ENCODE results near the gene STAT5B. TPM values are rescaled to one million over a fixed set of nuclear protein-coding genes. Genes with fewer than 3 reads are reported as not detected.

The STAT5B gene
- polyA plus RNA-seq, 3 donors = 28.5 to 103 (median 47.9) TPM

GRCh38 chr17:42275527-42276358 is 448 bp downstream of the STAT5B start:
- peak overlapping the region; percentile 97 for H3K9ac ChIP-seq (ENCODE audit: insufficient read depth, low read length, poor library complexity, severe bottlenecking)
- DNase-seq = no peak
- no peaks in the 10 kb centered on the region for H3K36me3 ChIP-seq (replicated peaks in 1 of 2; ENCODE audit: control insufficient read depth in 1 of 2, insufficient read depth in 2 of 2, low read length in 2 of 2)
- H3K4me3 ChIP-seq (replicated peaks in 1 of 3; ENCODE audit: low read depth in 2 of 3, low read length in 3 of 3) = peak overlapping the region; percentile 81 to 94 (median 92)
- H3K9me3 Mint-ChIP-seq = no peaks in the 10 kb centered on the region
- H3K4me1 ChIP-seq (ENCODE audit: control insufficient read depth in 1 of 2, insufficient read depth in 2 of 2, low read length in 2 of 2) = peaks cover 48 to 55% of the 10 kb centered on the region in 2 donors
- peak overlapping the region; percentile 99 to 100 for H3K4me3 Mint-ChIP-seq
- no peak for TF ChIP-seq CTCF (IDR thresholded peaks at IDR 0.05)
- H3K9me3 ChIP-seq (replicated peaks in 1 of 2; ENCODE audit: control insufficient read depth in 1 of 2, insufficient read depth in 1 of 2, low read length in 2 of 2) = no peaks in the 10 kb centered on the region
- H4K20me1 ChIP-seq (ENCODE audit: insufficient read depth, low read length) = peaks cover 11% of the 10 kb centered on the region
- H3K27me3 ChIP-seq (ENCODE audit: control insufficient read depth in 2 of 2, insufficient read depth in 2 of 2, low read length in 2 of 2) = no peaks in the 10 kb centered on the region
- peak overlapping the region; percentile 87 for H3K4me2 ChIP-seq (replicated peaks; ENCODE audit: extremely low read depth, low read length, poor library complexity, severe bottlenecking)
- WGBS (ENCODE audit: insufficient coverage) = under 1% methylated on average over 77 of the region's 82 CpGs
- H3K27ac ChIP-seq (ENCODE audit: low read depth in 1 of 2, low read length in 2 of 2) = peak overlapping the region; percentile 41 to 91
- peaks cover 57% of the 10 kb centered on the region for H3K4me1 Mint-ChIP-seq
- intact Hi-C loops (cut with micrococcal nuclease) = no loop called here
- H3K36me3 Mint-ChIP-seq = peaks cover 0 to 4% of the 10 kb centered on the region in 2 donors
- H3K27me3 Mint-ChIP-seq (ENCODE audit: low read depth in 3 of 3) = peaks cover 0 to 3% (median 1%) of the 10 kb centered on the region in 3 donors
- peak overlapping the region; percentile 85 to 99 (median 94) for H3K27ac Mint-ChIP-seq
- peak overlapping the region; percentile 81 for H2AFZ ChIP-seq (ENCODE audit: insufficient read depth, low read depth, low read length, poor library complexity, severe bottlenecking)
- H3K79me2 ChIP-seq (ENCODE audit: insufficient read depth, low read length) = peaks cover 52% of the 10 kb centered on the region

- Histone ChIP-seq H3K79me2 (ENCODE audit: insufficient read depth, low read length) (peaks cover 60% of the 10 kb centered on the region), H4K20me1 (ENCODE audit: insufficient read depth, low read length) (peaks cover 11% of the 10 kb centered on the region), H3K27ac (ENCODE audit: low read depth in 1 of 2, low read length in 2 of 2) (peak overlapping the region in 1 of 2 donors; percentile 91), H3K4me2 (replicated peaks; ENCODE audit: extremely low read depth, low read length, poor library complexity, severe bottlenecking) (peak overlapping the region; percentile 87), H3K4me1 (ENCODE audit: control insufficient read depth in 1 of 2, insufficient read depth in 2 of 2, low read length in 2 of 2) (peaks cover 48 to 55% of the 10 kb centered on the region in 2 donors), H3K36me3 (replicated peaks in 1 of 2; ENCODE audit: control insufficient read depth in 1 of 2, insufficient read depth in 2 of 2, low read length in 2 of 2) (no peaks in the 10 kb centered on the region), H3K27me3 (ENCODE audit: control insufficient read depth in 2 of 2, insufficient read depth in 2 of 2, low read length in 2 of 2) (no peaks in the 10 kb centered on the region), H2AFZ (ENCODE audit: insufficient read depth, low read depth, low read length, poor library complexity, severe bottlenecking) (peak overlapping the region; percentile 81), H3K9ac (ENCODE audit: insufficient read depth, low read length, poor library complexity, severe bottlenecking) (peak overlapping the region; percentile 97), H3K4me3 (replicated peaks in 1 of 3; ENCODE audit: low read depth in 2 of 3, low read length in 3 of 3) (peak overlapping the region; percentile 81 to 94 (median 92)), H3K9me3 (replicated peaks in 1 of 2; ENCODE audit: control insufficient read depth in 1 of 2, insufficient read depth in 1 of 2, low read length in 2 of 2) (no peaks in the 10 kb centered on the region)
- peaks cover 3 to 4% of the 10 kb centered on the region in 2 donors for H3K36me3 Mint-ChIP-seq
- peak overlapping the region; percentile 85 to 99 (median 94) for H3K27ac Mint-ChIP-seq
- peaks cover 57% of the 10 kb centered on the region for H3K4me1 Mint-ChIP-seq
- intact Hi-C loops (cut with micrococcal nuclease) = no loop called here
- WGBS (ENCODE audit: insufficient coverage) = 4% methylated on average over 7 of the region's 13 CpGs
- DNase-seq = no peak
- no peaks in the 10 kb centered on the region for H3K9me3 Mint-ChIP-seq
- peak overlapping the region; percentile 99 to 100 for H3K4me3 Mint-ChIP-seq
- peaks cover 0 to 3% (median 1%) of the 10 kb centered on the region in 3 donors for H3K27me3 Mint-ChIP-seq (ENCODE audit: low read depth in 3 of 3)
- TF ChIP-seq CTCF (IDR thresholded peaks at IDR 0.05) = no peak
These were observed 1.2 kb downstream of the STAT5B start for GRCh38 chr17:42274812-42275526.
